ENCODE measurements around the gene FAM221B. TPM values are rescaled to one million over a fixed set of nuclear protein-coding genes. Genes with fewer than 3 reads are reported as not detected.
A peak's percentile ranks its signal among the peaks of the same experiment; 100 is the strongest.

The FAM221B gene
- total RNA-seq, 1 experiment from 2014 or later, result not detected

- no peaks in the 10 kb centered on the region for H3K36me3 ChIP-seq
- H3K4me1 ChIP-seq, result peaks cover 10% of the 10 kb centered on the region; the same call in 1 of the 2 replicates
- no peak overlapping the region for H3K27ac ChIP-seq
- no peaks in the 10 kb centered on the region for H3K27me3 ChIP-seq
- no peaks in the 10 kb centered on the region for H3K9me3 ChIP-seq (replicated peaks)
- DNase-seq, result no peak
- no peak overlapping the region for H3K4me3 ChIP-seq
Measured at GRCh38 chr9:35795695-35796094, 32.8 kb downstream of the FAM221B start.

- Histone ChIP-seq H3K27ac (no peak overlapping the region), H3K9me3 (replicated peaks) (no peaks in the 10 kb centered on the region), H3K4me1 (peaks cover 10% of the 10 kb centered on the region; the same call in 1 of the 2 replicates), H3K4me3 (no peak overlapping the region), H3K27me3 (no peaks in the 10 kb centered on the region), H3K36me3 (no peaks in the 10 kb centered on the region)
- DNase-seq, result no peak
Measured at GRCh38 chr9:35793461-35793860, 35.1 kb downstream of the FAM221B start.

GRCh38 chr9:35792826-35793225, 35.7 kb downstream of the FAM221B start:
- Histone ChIP-seq H3K36me3 (no peaks in the 10 kb centered on the region), H3K4me1 (peaks cover 6% of the 10 kb centered on the region; the same call in 1 of the 2 replicates), H3K9me3 (replicated peaks) (no peaks in the 10 kb centered on the region), H3K4me3 (no peak overlapping the region), H3K27ac (no peak overlapping the region), H3K27me3 (no peaks in the 10 kb centered on the region)
- no peak for DNase-seq

GRCh38 chr9:35792024-35792813, 36.3 kb downstream of the FAM221B start:
- no peak overlapping the region for H3K4me3 ChIP-seq
- no peaks in the 10 kb centered on the region for H3K9me3 ChIP-seq (replicated peaks)
- H3K4me1 ChIP-seq, result peaks cover 4% of the 10 kb centered on the region; the same call in 1 of the 2 replicates
- no peaks in the 10 kb centered on the region for H3K36me3 ChIP-seq
- DNase-seq, result no peak
- no peaks in the 10 kb centered on the region for H3K27me3 ChIP-seq
- no peak overlapping the region for H3K27ac ChIP-seq

- no peak for DNase-seq
- Histone ChIP-seq H3K4me1 (peaks cover 4% of the 10 kb centered on the region; the same call in 1 of the 2 replicates), H3K27me3 (no peaks in the 10 kb centered on the region), H3K36me3 (no peaks in the 10 kb centered on the region), H3K4me3 (no peak within 1 kb of the TSS), H3K9me3 (replicated peaks) (no peaks in the 10 kb centered on the region), H3K27ac (no peak within 1 kb of the TSS)
Measured at GRCh38 chr9:35791297-35791921, 37.1 kb downstream of the FAM221B start, which contains the start of gene NPR2. TSS of gene NPR2 (plus strand) at chr9:35791591. CDS start at chr9:35792409, 818 bp downstream.

- H3K27ac ChIP-seq, result no peak overlapping the region
- no peaks in the 10 kb centered on the region for H3K9me3 ChIP-seq (replicated peaks)
- peaks cover 4% of the 10 kb centered on the region; the same call in 1 of the 2 replicates for H3K4me1 ChIP-seq
- peak; percentile 66 to 83 for DNase-seq
- H3K4me3 ChIP-seq, result no peak overlapping the region
- H3K27me3 ChIP-seq, result no peaks in the 10 kb centered on the region
- H3K36me3 ChIP-seq, result no peaks in the 10 kb centered on the region
Measured at GRCh38 chr9:35790385-35791296, 37.9 kb downstream of the FAM221B start.

- peaks cover 4% of the 10 kb centered on the region; the same call in 1 of the 2 replicates for H3K4me1 ChIP-seq
- no peaks in the 10 kb centered on the region for H3K27me3 ChIP-seq
- no peak overlapping the region for H3K27ac ChIP-seq
- no peaks in the 10 kb centered on the region for H3K36me3 ChIP-seq
- no peak overlapping the region for H3K4me3 ChIP-seq
- H3K9me3 ChIP-seq (replicated peaks), result no peaks in the 10 kb centered on the region
- no peak for DNase-seq
Measured at GRCh38 chr9:35790025-35790384, 38.5 kb downstream of the FAM221B start.

GRCh38 chr9:35789541-35789940, 39.0 kb downstream of the FAM221B start:
- no peaks in the 10 kb centered on the region for H3K9me3 ChIP-seq (replicated peaks)
- no peak overlapping the region for H3K4me3 ChIP-seq
- peaks cover 4% of the 10 kb centered on the region; the same call in 1 of the 2 replicates for H3K4me1 ChIP-seq
- no peak for DNase-seq
- no peaks in the 10 kb centered on the region for H3K27me3 ChIP-seq
- H3K27ac ChIP-seq, result no peak overlapping the region
- H3K36me3 ChIP-seq, result no peaks in the 10 kb centered on the region

GRCh38 chr9:35783418-35783817, 45.1 kb downstream of the FAM221B start:
- H3K27ac ChIP-seq, result no peak overlapping the region
- no peak overlapping the region for H3K4me3 ChIP-seq
- H3K27me3 ChIP-seq, result no peaks in the 10 kb centered on the region
- H3K36me3 ChIP-seq, result no peaks in the 10 kb centered on the region
- DNase-seq, result no peak
- no peaks in the 10 kb centered on the region for H3K4me1 ChIP-seq
- H3K9me3 ChIP-seq (replicated peaks), result no peaks in the 10 kb centered on the region

- no peaks in the 10 kb centered on the region for H3K36me3 ChIP-seq
- H3K4me3 ChIP-seq, result no peak overlapping the region
- no peak overlapping the region for H3K27ac ChIP-seq
- H3K27me3 ChIP-seq, result no peaks in the 10 kb centered on the region
- DNase-seq, result no peak
- no peaks in the 10 kb centered on the region for H3K9me3 ChIP-seq (replicated peaks)
- no peaks in the 10 kb centered on the region; the same call in 1 of the 2 replicates for H3K4me1 ChIP-seq
Measured at GRCh38 chr9:35781066-35781465, 47.5 kb downstream of the FAM221B start.

- H3K27me3 ChIP-seq, result no peaks in the 10 kb centered on the region
- H3K4me3 ChIP-seq, result no peak overlapping the region
- DNase-seq, result no peak
- no peaks in the 10 kb centered on the region; the same call in 1 of the 2 replicates for H3K4me1 ChIP-seq
- no peak overlapping the region for H3K27ac ChIP-seq
- no peaks in the 10 kb centered on the region for H3K36me3 ChIP-seq
- H3K9me3 ChIP-seq (replicated peaks), result no peaks in the 10 kb centered on the region
Measured at GRCh38 chr9:35778496-35778895, 50.0 kb downstream of the FAM221B start.

- H3K4me3 ChIP-seq, result no peak overlapping the region
Measured at GRCh38 chr9:35776018-35776417, 52.5 kb downstream of the FAM221B start.

GRCh38 chr9:35774907-35775635, 53.5 kb downstream of the FAM221B start:
- Histone ChIP-seq H3K27me3 (no peaks in the 10 kb centered on the region), H3K4me3 (no peak overlapping the region), H3K4me1 (peaks cover 8% of the 10 kb centered on the region), H3K9me3 (replicated peaks) (no peaks in the 10 kb centered on the region), H3K27ac (no peak overlapping the region), H3K36me3 (no peaks in the 10 kb centered on the region)
- DNase-seq, result no peak

More at GRCh38 chr9:35776018-35776417, 52.5 kb downstream of the FAM221B start:
- H3K27ac ChIP-seq, result no peak overlapping the region
- H3K27me3 ChIP-seq, result no peaks in the 10 kb centered on the region
- no peaks in the 10 kb centered on the region for H3K36me3 ChIP-seq
- peaks cover 8% of the 10 kb centered on the region for H3K4me1 ChIP-seq
- peak in 1 of 2 experiments; percentile 55 for DNase-seq
- no peaks in the 10 kb centered on the region for H3K9me3 ChIP-seq (replicated peaks)

GRCh38 chr9:35771943-35772342, 56.6 kb downstream of the FAM221B start:
- Histone ChIP-seq H3K27ac (no peak overlapping the region), H3K4me1 (peaks cover 8% of the 10 kb centered on the region), H3K36me3 (no peaks in the 10 kb centered on the region), H3K9me3 (replicated peaks) (no peaks in the 10 kb centered on the region), H3K27me3 (no peaks in the 10 kb centered on the region), H3K4me3 (no peak overlapping the region)
- no peak for DNase-seq
